LNCAP (cell line): ENCODE results near the gene SLC10A4.

Experiments used
- TF ChIP-seq, protein P1 (sequence below): fragments of 450-650 bp; IDR thresholded peaks from 2 replicates; pipeline ENCODE4 v1.5.1; 2017; ENCODE audit warnings: mild to moderate bottlenecking

SLC10A4 gene

DNA sequence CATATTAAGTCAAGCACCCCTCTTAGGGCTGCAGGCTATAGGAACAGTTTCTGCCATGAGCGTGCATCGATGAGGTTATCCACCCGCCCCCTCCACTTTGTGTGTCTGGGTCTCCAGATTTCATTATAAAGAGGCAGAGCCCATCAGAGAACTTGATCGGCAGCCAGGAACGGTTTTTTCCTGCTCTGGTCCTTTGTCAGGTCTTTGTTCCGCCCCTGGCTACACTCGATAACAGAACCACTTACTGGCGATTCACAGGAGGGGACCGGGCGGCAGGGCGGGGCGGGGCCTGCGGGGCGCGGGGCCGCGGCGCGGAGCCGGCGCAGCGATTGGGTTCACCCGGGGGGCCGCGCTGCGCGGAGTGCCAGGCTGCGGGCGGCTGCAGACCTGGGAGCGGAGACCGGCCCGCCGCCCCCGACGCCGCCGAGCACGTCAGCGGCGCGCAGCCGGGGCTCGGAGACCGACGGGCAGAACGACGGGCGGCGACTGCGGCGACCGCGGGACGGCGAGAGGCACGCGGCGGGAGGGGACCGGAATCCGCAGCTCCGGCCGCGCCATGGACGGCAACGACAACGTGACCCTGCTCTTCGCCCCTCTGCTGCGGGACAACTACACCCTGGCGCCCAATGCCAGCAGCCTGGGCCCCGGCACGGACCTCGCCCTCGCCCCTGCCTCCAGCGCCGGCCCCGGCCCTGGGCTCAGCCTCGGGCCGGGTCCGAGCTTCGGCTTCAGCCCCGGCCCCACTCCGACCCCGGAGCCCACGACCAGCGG is at the start of gene SLC10A4:
TSS of gene SLC10A4 (plus strand) at position 338 of the 771 bp plus-strand sequence. CDS start at position 557, 219 bp downstream.
- TF ChIP-seq, protein P1, sequence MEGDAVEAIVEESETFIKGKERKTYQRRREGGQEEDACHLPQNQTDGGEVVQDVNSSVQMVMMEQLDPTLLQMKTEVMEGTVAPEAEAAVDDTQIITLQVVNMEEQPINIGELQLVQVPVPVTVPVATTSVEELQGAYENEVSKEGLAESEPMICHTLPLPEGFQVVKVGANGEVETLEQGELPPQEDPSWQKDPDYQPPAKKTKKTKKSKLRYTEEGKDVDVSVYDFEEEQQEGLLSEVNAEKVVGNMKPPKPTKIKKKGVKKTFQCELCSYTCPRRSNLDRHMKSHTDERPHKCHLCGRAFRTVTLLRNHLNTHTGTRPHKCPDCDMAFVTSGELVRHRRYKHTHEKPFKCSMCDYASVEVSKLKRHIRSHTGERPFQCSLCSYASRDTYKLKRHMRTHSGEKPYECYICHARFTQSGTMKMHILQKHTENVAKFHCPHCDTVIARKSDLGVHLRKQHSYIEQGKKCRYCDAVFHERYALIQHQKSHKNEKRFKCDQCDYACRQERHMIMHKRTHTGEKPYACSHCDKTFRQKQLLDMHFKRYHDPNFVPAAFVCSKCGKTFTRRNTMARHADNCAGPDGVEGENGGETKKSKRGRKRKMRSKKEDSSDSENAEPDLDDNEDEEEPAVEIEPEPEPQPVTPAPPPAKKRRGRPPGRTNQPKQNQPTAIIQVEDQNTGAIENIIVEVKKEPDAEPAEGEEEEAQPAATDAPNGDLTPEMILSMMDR = no peak

GRCh38 chr4:48436318-48436717 is 46.8 kb upstream of the SLC10A4 start:
- TF ChIP-seq, protein P1 = no peak

DNA sequence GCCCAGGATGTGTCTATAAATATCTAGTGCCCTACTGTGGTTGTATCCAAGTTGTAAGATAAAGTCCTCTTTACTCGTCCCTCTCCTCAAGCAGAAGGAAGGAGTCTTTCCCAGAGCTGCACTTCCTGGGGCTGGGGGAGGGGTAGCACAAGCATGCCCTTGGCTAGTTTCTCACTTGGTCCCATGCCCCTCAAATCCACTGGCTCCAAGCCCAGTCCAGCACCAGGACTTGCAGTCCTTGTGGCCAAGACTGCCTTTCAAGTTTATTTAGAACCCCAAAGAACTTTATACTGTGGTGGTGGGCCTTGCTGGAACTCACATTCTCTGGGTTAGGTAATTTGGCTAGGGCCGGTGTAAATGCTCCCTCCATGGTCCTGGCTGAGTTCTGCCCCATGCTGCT is 43.2 kb upstream of the SLC10A4 start:
- TF ChIP-seq, protein P1 = no peak

- TF ChIP-seq, protein P1 = peak; percentile 44
These were observed 37.4 kb upstream of the SLC10A4 start for GRCh38 chr4:48445704-48446103.

DNA sequence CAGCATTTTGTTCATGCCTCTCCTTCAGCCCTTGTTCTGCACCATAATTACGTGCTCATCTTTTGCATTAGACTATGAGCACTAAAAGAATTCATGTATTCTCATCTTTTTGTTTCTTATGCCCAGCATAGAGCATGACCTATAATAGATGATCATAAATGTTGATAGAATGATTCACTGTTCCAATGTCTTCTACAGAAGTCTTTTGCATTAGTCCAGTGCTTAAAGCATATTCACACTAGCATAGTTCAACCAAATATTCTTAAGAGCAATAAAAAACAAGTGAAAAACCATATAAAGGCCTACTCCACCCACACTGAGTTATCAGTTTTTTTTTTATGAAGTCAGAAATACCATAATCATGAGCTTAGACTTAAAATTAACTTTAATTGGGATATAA is 36.5 kb upstream of the SLC10A4 start:
- TF ChIP-seq, protein P1 = no peak

DNA sequence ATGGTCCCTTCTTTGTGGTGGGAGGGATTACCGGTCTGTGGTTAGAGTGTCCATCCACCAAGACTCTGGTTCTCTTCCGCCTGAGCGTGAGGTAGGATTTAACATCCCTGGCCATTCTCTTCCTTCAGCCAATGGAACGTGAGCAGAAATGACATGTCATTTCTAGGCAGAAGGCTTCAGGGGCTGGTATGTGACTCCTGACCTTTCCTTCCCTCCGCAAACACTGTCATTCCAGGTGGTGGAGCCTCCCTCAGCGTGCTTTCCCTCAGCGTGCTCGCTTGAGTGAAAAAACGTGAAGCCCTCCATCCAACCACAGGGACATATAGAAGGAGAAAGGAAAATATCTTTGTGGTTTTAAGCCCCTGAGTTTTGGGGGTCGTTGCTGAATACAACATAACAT is 34.0 kb upstream of the SLC10A4 start:
- TF ChIP-seq, protein P1 = no peak

- TF ChIP-seq, protein P1 = no peak
These were observed 32.4 kb upstream of the SLC10A4 start for GRCh38 chr4:48450740-48451139.
